Suprapubic skin (tissue), 4 donors: Measurements from ENCODE around the gene NEURL1B. TPM values are rescaled to one million over a fixed set of nuclear protein-coding genes. Genes with fewer than 3 reads are reported as not detected.

Experiments used
- DNase-seq, 2 donors: peaks; one replicate each; pipeline ENCODE4 v3.0.0-alpha.2; 2019; ENCODE audit warnings: low spot score in 2 of 2
- H3K27ac ChIP-seq: fragments of 200-600 bp; sonication (generic); one replicate; pipeline ENCODE4 v1.5.1; 2019
- H3K27me3 ChIP-seq: fragments of 200-600 bp; sonication (generic); one replicate; pipeline ENCODE4 v1.5.1; 2019
- H3K36me3 ChIP-seq: fragments of 200-600 bp; sonication (generic); one replicate; pipeline ENCODE4 v1.5.1; 2019
- H3K4me1 ChIP-seq: fragments of 200-600 bp; sonication (generic); one replicate; pipeline ENCODE4 v1.5.1; 2019
- H3K4me3 ChIP-seq: fragments of 200-600 bp; sonication (generic); one replicate; pipeline ENCODE4 v1.5.1; 2019; ENCODE audit warnings: mild to moderate bottlenecking
- H3K9me3 ChIP-seq: fragments of 200-600 bp; sonication (generic); one replicate; pipeline ENCODE4 v1.5.1; 2019
- CTCF ChIP-seq, 2 donors: fragments of 200-600 bp in 1 of 2; fragments of 450-650 bp in 1 of 2; sonication (generic) in 1 of 2; IDR thresholded peaks; one replicate each; pipeline ENCODE4 v1.5.1; 2016 to 2019; ENCODE audit warnings: antibody characterized with exemption in 2 of 2, mild to moderate bottlenecking in 1 of 2, moderate library complexity in 1 of 2
- EP300 ChIP-seq: sonication (generic); formaldehyde crosslinking; IDR thresholded peaks from one replicate; pipeline ENCODE4 v1.6.1; 2017; ENCODE audit warnings: antibody characterized with exemption
- POLR2A ChIP-seq, 2 donors: fragments of 450-650 bp; IDR thresholded peaks; one replicate each; pipeline ENCODE4 v1.6.1; 2017; ENCODE audit warnings: antibody characterized with exemption in 2 of 2, mild to moderate bottlenecking in 2 of 2, moderate library complexity in 2 of 2
- POLR2AphosphoS5 ChIP-seq, 3 donors: sonication (generic); formaldehyde crosslinking; IDR thresholded peaks; one replicate each; pipeline ENCODE4 v1.6.1; 2017; ENCODE audit warnings: antibody characterized with exemption in 3 of 3
- WGBS: methylation state at CpG from one replicate; pipeline ENCODE4 v1.1.5; 2018; 5-methylcytosine and 5-hydroxymethylcytosine counted together
- total RNA-seq, 4 donors: library from RNA; depleted of rRNA; stranded (reverse); fragments of >200 nt; gene quantifications; one replicate each; pipeline ENCODE4 v1.1.0, GENCODE V29; 2016

Gene NEURL1B
- total RNA-seq, 4 donors from 2014 or later: 18.5 to 40.9 (median 30.4) TPM

DNA sequence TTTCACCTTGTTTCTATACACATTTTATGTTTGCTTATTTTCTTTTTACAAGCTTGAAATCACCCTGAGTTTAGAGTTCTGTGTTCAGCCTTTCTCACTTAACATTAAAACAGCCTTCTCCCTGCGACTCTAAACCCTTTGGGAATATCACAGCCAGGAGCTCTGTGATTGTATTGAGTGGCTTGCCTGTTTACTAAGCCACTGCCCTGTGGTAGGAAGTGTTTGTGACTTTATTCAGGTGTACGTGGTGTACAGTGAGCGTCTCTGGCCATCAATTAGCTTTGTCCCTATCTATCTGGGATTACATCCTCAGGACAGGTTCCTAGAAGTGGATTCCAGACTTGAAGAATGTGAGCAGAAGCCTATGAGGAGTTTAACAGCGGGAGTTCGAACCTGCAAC, 11.0 kb upstream of the NEURL1B start:
- no peak overlapping the region for H3K4me3 ChIP-seq
- no peak for DNase-seq
- 95% methylated on average over 5 of the region's 5 CpGs for WGBS

GRCh38 chr5:172630482-172630881, 10.6 kb upstream of the NEURL1B start:
- Histone ChIP-seq H3K4me3 (no peak overlapping the region), H3K36me3 (no peaks in the 10 kb centered on the region), H3K4me1 (no peaks in the 10 kb centered on the region), H3K27ac (no peak overlapping the region), H3K27me3 (no peaks in the 10 kb centered on the region), H3K9me3 (no peaks in the 10 kb centered on the region)
- TF ChIP-seq EP300 (no peak), POLR2AphosphoS5 (IDR thresholded peaks at IDR 0.05) (no peak), CTCF (IDR thresholded peaks at IDR 0.05) (no peak), POLR2A (IDR thresholded peaks at IDR 0.05) (no peak)
- DNase-seq: no peak
- 93% methylated on average over 6 of the region's 6 CpGs for WGBS

More for the DNA sequence above, 11.0 kb upstream of the NEURL1B start:
- TF ChIP-seq EP300 (no peak), POLR2AphosphoS5 (IDR thresholded peaks at IDR 0.05) (no peak), CTCF (IDR thresholded peaks at IDR 0.05) (no peak), POLR2A (IDR thresholded peaks at IDR 0.05) (no peak)
- H3K4me1 ChIP-seq: no peaks in the 10 kb centered on the region
- no peak overlapping the region for H3K27ac ChIP-seq
- H3K9me3 ChIP-seq: no peaks in the 10 kb centered on the region
- H3K27me3 ChIP-seq: no peaks in the 10 kb centered on the region
- H3K36me3 ChIP-seq: no peaks in the 10 kb centered on the region

- no peaks in the 10 kb centered on the region for H3K27me3 ChIP-seq
- peak in 1 of 2 donors; percentile 33 for DNase-seq
- no peaks in the 10 kb centered on the region for H3K4me1 ChIP-seq
- H3K36me3 ChIP-seq: no peaks in the 10 kb centered on the region
- 86% methylated on average over 4 of the region's 6 CpGs for WGBS
- H3K27ac ChIP-seq: no peak overlapping the region
- TF ChIP-seq CTCF (IDR thresholded peaks at IDR 0.05): no peak
- no peak for TF ChIP-seq POLR2AphosphoS5 (IDR thresholded peaks at IDR 0.05)
- no peak for TF ChIP-seq POLR2A (IDR thresholded peaks at IDR 0.05)
- no peak for TF ChIP-seq EP300
- no peak overlapping the region for H3K4me3 ChIP-seq
- no peaks in the 10 kb centered on the region for H3K9me3 ChIP-seq
Observed at GRCh38 chr5:172630986-172631385, 10.1 kb upstream of the NEURL1B start.

DNA sequence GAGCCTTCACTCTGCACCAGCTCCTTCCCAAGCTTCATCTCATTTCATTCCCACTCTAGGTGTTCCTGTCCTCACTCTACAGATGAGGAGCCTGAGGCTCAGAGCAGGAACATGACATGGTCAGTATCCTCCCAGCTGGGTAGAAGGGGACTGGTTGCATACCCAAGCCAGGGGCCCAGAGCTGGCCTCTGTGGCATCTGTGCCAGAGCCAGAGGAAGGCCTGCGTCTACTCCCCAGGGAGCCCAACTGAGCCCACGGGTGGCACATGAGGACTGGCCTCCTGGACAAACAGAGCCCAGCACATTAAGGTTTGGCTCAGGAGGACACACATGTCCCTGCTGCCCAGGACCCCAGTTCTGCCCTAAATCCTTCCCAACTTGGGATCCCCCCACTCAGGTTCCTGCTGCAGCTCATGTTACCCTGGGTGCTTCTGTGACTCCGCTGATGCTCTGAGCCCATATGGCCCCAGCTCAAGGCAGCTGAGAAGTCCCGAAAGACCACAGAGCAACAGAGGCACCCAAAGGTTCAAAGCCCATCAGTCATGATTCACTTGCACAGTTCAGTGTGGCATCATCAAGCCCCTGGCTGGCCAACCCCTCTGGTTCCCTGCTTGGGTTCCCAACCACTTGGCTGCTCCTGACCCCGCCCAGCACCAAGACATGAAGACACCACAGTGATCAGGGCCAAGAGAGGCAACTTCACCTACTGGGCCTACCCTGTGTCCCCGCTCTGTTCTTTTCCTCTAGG, 8.5 kb upstream of the NEURL1B start:
- Histone ChIP-seq H3K27me3 (no peaks in the 10 kb centered on the region), H3K9me3 (no peaks in the 10 kb centered on the region), H3K4me1 (peaks cover 13% of the 10 kb centered on the region), H3K27ac (no peak overlapping the region), H3K36me3 (no peaks in the 10 kb centered on the region), H3K4me3 (no peak overlapping the region)
- TF ChIP-seq POLR2A (IDR thresholded peaks at IDR 0.05) (no peak), EP300 (no peak), CTCF (IDR thresholded peaks at IDR 0.05) (no peak), POLR2AphosphoS5 (IDR thresholded peaks at IDR 0.05) (no peak)
- WGBS: 96% methylated on average over 4 of the region's 6 CpGs
- peak in 1 of 2 donors; percentile 40 for DNase-seq

- DNase-seq: peak in 1 of 2 donors; percentile 29
- Histone ChIP-seq H3K27ac (no peak overlapping the region), H3K4me3 (no peak overlapping the region), H3K27me3 (no peaks in the 10 kb centered on the region), H3K36me3 (no peaks in the 10 kb centered on the region), H3K9me3 (no peaks in the 10 kb centered on the region), H3K4me1 (peaks cover 19% of the 10 kb centered on the region)
- TF ChIP-seq CTCF (IDR thresholded peaks at IDR 0.05) (no peak), EP300 (no peak), POLR2AphosphoS5 (IDR thresholded peaks at IDR 0.05) (no peak), POLR2A (IDR thresholded peaks at IDR 0.05) (no peak)
- 100% methylated on average over 3 of the region's 3 CpGs for WGBS
Observed at GRCh38 chr5:172633403-172633970, 7.6 kb upstream of the NEURL1B start.
